NCI-H526 treated with DMSO at 0.1 percent for 48 hours (cell line): ENCODE measurements around the gene BRD3OS.

Experiments
- DNase-seq: peaks from one replicate; lab custom pipeline; 2025; lab: John Stamatoyannopoulos, UW

The BRD3OS gene

GRCh38 chr9:134004881-134005280 lies 20.4 kb upstream of the BRD3OS start:
- no peak for DNase-seq

- DNase-seq = no peak
Observed at GRCh38 chr9:134005381-134005780, 19.9 kb upstream of the BRD3OS start.

DNA sequence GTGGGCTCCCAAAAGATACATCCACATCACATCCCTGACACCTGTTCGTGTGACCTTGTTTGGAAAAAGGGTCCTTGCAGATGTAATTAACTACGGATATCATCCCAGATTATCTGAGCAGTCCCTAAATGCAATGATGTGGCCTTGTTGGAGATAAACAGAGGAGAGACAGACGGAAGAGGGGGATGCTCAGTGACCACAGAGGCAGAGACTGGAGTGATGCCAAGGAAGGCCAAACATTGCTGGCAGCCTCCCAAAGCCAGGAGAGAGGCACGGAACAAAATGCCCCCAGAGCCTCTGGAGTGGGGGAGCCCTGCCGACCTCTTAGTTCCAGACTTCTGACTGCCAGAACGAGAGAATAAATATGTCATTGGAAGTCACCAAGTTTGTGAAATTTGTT lies 18.1 kb upstream of the BRD3OS start:
- DNase-seq = no peak

GRCh38 chr9:134007571-134007970 lies 17.7 kb upstream of the BRD3OS start:
- no peak for DNase-seq

- DNase-seq = no peak
Observed at GRCh38 chr9:134010310-134011173, 14.7 kb upstream of the BRD3OS start.

DNA sequence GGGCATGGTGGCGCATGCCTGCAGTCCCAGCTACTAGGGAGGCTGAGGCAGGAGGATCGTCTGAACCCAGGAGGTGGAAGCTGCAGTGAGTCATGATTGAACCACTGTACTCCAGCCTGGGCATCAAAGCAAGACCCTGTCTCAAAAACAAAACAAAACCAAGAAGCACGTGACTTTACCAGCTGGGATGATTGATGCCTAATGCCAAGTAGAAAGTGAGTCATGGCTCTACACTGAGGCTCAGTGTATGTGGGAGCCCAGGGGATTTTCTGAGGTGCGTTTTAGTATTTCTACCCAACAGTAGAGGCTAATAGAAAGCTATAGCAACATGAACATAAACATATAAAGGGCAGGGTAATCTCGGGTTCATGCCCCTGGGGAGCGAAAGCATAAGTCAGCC lies 13.9 kb upstream of the BRD3OS start:
- no peak for DNase-seq

DNA sequence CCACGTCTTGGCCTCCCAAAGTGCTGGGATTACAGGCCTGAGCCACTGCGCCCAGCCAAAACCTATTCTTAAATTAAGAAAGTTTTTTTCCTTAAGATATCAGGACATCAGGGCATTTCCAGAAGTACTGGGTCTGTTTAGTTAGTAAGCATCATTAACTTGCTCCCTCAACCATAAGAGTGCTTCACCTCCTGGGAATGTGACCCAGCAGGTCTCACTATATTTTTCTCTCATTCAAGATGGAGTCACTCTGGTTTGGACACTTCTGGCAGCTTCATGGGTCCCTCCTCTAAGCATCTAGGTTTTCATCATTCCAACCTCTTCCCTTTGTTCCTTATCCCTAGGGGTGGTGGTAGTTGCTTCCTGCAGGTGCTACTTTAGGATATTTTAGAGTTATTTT lies 10.3 kb upstream of the BRD3OS start:
- DNase-seq = no peak

GRCh38 chr9:134024214-134024792 lies 978 bp upstream of the BRD3OS start:
- DNase-seq = no peak

GRCh38 chr9:134025606-134026541 lies 593 bp downstream of the BRD3OS start:
- DNase-seq = no peak

DNA sequence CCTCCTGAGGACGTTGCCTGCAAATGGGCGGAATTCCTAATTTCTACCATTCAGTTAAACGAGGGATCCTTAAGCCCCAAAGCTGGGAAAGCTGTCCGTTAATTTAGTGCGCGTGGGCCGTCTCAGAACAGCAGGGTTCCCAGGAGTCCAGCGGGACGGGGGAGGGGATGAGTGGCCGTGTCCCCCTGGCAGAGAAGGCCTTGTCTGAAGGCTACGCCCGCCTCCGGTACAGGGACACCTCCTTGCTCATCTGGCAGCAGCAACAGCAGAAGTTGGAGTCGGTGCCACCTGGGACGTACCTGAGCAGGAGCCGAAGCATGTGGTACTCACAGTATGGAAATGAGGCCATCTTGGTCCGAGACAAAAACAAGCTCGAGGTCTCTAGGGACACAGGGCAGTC lies 1.3 kb downstream of the BRD3OS start:
- DNase-seq = no peak

DNA sequence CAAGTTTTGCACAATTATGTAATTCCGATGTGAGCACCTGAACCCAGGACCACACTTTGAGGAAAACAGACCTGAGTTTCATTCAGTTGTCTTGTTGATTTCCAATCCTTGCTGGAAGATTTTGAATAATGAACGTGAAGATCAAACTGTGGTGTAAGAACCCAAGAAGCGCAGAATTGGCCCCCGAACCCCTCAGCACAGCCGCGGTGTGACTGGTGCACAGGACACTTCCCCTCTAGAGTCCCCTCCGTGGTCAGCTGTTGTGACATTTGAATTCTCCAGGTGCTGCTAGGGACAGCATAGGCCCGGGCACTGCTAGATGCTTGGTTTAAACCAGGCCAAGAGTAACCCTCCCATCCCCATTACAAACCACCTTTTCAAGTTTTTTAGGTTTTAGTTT lies 1.7 kb downstream of the BRD3OS start:
- DNase-seq = no peak

GRCh38 chr9:134027561-134027960 lies 2.3 kb downstream of the BRD3OS start:
- DNase-seq = no peak

DNA sequence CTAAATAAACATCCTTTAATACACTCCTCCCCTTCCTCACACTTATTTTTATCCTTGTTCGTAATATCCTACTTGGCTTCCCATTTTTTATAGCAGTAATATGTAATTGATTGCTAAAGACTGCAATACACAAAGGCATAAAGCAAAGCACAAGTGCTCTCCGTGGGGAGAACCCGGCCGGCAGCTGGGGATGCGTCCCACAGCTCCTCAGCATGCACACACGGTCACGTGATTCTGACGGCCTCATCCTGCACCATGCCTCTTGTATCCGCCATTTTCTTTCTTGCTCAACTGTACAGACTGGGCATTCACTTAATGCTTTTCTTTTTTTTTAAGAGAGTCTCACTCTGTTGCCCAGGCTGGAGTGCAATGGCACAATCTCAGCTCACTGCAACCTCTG lies 2.8 kb downstream of the BRD3OS start:
- DNase-seq = no peak

DNA sequence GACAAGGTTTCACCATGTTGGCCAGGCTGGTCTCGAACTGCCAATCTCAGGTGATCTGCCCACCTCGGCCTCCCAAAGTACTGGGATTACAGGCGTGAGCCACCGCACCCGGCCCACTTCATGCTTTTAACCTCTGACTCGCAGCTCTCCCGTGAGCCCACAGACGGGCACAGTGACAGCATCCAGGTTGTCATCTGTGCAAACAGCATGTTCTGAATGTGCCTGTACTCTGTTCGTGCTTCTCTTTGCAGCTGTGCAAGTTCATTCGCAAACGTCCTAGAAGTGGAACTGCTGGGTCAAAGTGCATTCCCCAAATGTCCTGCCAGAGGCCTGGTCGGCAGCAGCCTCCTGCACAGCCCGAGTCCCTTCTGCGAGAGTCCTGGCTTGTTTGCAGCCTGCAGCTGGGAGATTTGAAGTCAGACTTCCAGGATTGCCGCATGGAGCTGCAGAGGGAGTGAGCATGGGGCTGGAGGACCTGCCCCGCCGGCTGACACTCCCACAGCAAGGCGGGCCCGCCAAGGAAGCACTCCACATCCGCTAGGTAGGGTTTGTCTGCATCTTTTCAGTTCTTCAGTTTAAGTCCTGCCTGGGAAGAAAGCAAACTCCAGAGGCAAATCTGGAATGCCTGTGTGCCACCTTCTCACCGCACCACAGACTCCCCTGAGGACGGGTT lies 3.4 kb downstream of the BRD3OS start:
- no peak for DNase-seq

DNA sequence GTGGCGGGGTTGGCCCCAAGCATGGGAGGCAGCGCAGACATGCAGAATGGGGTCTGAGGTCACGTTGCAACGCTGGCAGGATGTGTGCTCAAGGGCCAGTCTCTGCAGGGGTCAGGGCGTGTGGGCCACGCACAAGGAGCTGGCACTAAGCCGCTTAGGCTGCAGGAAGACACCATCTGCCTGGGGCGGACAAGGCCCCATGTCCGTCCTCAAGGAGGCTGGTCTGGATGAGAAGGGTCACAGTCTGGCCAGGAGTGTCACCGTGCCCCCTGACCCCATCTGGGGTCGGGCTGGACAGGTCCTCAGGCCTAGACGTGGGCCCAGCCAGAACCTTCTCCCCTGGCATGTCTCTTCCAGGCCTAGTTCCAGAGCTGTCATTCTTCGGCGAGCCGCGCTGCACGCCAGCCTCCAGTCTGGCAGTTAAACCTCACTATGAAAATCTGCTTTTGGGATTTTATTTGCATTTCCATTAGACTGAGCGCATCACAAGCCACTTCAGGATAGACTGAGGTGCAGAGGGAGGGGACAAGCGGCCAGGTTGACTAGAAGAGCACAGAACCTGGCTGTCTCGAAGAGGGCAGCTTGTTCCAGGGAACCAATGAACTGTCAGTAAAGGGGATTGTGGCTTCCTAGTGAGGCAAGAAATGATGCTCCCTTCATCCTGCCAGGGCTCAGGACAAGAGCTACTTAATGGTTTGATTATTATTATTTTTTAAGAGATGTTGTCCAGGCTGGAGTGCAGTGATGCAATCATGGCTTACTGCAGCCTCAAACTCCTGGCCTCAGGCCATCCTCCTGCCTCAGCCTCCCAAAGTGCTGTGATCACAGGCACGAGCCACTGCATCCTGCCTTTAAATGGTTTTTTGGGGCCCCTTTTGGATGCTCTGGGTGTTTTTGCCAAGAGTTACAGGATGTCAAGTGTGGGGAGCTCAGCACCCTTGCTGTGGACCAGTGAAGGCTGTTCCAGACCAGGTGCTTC lies 4.3 kb downstream of the BRD3OS start:
- DNase-seq = peak; percentile 38

DNA sequence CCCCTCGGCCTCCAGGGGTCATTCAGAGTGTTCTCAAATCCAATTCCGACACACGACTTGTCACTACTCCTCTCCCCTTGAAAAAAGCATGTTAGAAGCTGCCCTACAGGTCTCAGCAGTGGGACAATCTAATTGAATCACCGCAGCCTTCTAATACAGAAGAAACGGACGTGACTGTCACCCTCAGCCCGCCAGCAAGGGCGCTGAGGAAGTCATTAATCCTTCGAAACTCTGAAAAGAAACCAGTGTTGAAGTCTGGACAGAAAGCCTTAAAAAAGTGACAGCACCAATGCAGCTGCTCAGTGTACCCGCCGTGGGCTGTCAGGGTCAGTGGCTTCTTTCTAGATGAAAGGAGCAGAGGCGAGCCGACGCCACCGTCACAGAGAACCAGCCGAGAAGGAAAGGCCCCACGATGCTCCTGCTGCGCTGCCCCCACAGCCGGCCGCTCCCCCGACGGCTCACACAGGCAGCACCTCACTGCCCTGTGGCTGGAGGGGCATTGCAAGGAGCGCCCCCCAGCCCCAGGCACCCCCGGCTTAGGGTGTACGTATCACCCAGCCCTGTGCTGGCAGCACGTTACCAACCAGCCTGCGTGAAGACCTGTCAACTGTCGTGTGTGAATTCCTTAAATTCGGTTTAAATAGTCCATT lies 5.7 kb downstream of the BRD3OS start:
- no peak for DNase-seq

DNA sequence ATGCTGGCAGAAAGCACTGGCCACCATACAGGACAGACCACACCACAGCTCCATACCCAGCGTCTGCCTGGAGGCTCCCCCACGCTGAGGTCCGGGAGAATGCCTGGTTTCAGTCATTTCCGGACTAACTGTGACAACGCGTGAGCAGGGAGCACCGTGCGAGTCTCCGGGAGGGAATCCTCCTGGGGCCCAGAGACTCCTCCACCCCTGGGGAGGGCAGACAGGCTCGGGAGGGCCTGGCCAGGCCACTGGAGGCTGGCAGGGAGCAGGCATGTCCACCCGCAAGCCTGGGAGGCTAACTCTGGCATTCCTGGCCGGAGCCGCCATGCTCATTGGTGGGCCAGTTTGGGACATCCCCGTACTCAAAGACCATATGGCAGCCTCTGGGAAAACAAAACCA lies 6.5 kb downstream of the BRD3OS start:
- no peak for DNase-seq

- DNase-seq = no peak
Observed at GRCh38 chr9:134032456-134033222, 7.4 kb downstream of the BRD3OS start.

DNA sequence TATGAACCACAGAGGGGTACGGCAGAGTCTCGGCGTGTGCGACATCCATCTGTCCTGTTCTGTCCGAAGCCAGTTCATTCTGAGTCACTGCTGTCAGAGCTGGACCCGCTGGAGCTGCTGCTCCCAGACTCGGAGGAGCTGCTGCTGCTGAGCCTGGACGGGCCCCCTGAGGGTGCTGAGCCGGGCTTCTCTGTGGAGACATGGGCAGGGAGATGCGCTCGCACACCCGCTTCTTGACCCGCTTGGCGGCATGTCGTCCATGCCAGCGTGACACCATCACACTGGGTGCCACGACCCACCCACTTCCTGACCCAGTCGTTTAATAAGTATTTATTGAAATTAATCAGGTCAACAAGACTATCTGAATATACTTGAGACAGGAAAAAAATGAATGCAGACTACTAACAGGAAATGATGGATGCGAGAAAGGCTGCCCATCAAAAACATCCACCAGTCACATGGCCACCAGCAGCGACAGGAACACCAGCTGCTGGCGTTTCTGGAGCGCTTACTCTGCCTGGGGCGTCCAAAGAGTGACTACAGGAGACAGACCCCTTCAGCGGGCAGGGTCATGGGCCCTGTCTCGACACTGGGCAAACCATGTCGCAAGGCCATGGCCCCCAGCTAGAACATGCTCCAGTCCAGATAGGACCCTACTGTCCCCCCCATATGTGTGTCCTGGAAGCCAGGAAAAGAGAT lies 8.4 kb downstream of the BRD3OS start:
- no peak for DNase-seq
